Effector memory CD4-positive, alpha-beta T cell (primary cell): Measurements from ENCODE around the gene CACHD1.

Experiments used
- DNase-seq, 3 donors: peaks; one replicate each; pipeline ENCODE4 v3.0.0-alpha.2; 2020
- H3K27ac ChIP-seq: 2 replicates; pipeline ENCODE4 v1.7.0; 2013; ENCODE audit warnings: mild to moderate bottlenecking, low read length, moderate library complexity; ENCODE audit not compliant: insufficient read depth, poor library complexity, severe bottlenecking
- H3K27me3 ChIP-seq: replicated peaks from 2 replicates; pipeline ENCODE4 v1.7.0; 2013; ENCODE audit warnings: mild to moderate bottlenecking, low read length; ENCODE audit not compliant: insufficient read depth, control insufficient read depth, poor library complexity, severe bottlenecking
- H3K36me3 ChIP-seq: 2 replicates; pipeline ENCODE4 v1.7.0; 2013; ENCODE audit warnings: mild to moderate bottlenecking, low read length, moderate library complexity; ENCODE audit not compliant: control insufficient read depth, insufficient read depth
- H3K4me1 ChIP-seq: 2 replicates; pipeline ENCODE4 v1.7.0; 2013; ENCODE audit warnings: low read length, mild to moderate bottlenecking; ENCODE audit not compliant: control insufficient read depth, insufficient read depth, poor library complexity, severe bottlenecking
- H3K4me3 ChIP-seq: 2 replicates; pipeline ENCODE4 v1.7.0; 2013; ENCODE audit warnings: low read length, low read depth, mild to moderate bottlenecking; ENCODE audit not compliant: insufficient read depth, poor library complexity, severe bottlenecking
- H3K9me3 ChIP-seq: 2 replicates; pipeline ENCODE4 v1.7.0; 2013; ENCODE audit warnings: mild to moderate bottlenecking, low read length, moderate library complexity; ENCODE audit not compliant: control insufficient read depth

CACHD1 gene

GRCh38 chr1:64655861-64656260, 185.9 kb downstream of the CACHD1 start:
- no peak for DNase-seq
- no peak overlapping the region for H3K27ac ChIP-seq
- no peaks in the 10 kb centered on the region for H3K36me3 ChIP-seq
- no peaks in the 10 kb centered on the region for H3K27me3 ChIP-seq
- no peaks in the 10 kb centered on the region for H3K9me3 ChIP-seq
- no peak overlapping the region for H3K4me3 ChIP-seq
- no peaks in the 10 kb centered on the region for H3K4me1 ChIP-seq

GRCh38 chr1:64659478-64660138, 189.7 kb downstream of the CACHD1 start:
- Histone ChIP-seq H3K36me3 (no peaks in the 10 kb centered on the region), H3K4me3 (no peak overlapping the region), H3K9me3 (no peaks in the 10 kb centered on the region), H3K27me3 (no peaks in the 10 kb centered on the region), H3K27ac (no peak overlapping the region), H3K4me1 (no peaks in the 10 kb centered on the region)
- no peak for DNase-seq

GRCh38 chr1:64663668-64664067, 193.7 kb downstream of the CACHD1 start:
- no peaks in the 10 kb centered on the region for H3K4me1 ChIP-seq
- no peak overlapping the region for H3K27ac ChIP-seq
- no peak overlapping the region for H3K4me3 ChIP-seq
- no peaks in the 10 kb centered on the region for H3K9me3 ChIP-seq
- no peak for DNase-seq
- no peaks in the 10 kb centered on the region for H3K27me3 ChIP-seq
- H3K36me3 ChIP-seq: no peaks in the 10 kb centered on the region

DNA sequence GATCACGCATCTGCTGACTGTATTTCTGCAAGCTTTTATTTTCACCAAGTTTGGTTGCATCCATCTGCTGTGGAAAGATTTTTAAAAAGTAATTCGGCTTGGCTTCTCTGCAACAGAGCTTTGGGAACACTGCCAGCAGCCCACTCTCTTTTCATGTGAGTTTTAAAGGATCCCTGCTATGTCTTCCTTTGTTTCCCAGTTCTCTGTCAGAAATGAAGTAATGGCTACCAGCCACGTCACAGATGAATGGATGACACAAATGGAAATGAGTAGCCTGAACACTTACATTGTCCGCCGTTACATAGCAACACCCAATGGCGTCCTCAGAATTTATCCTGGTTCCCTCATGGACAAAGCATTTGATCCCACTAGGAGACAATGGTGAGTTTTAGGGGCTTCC, 194.4 kb downstream of the CACHD1 start:
- Histone ChIP-seq H3K4me1 (no peaks in the 10 kb centered on the region), H3K4me3 (no peak overlapping the region), H3K36me3 (no peaks in the 10 kb centered on the region), H3K27ac (no peak overlapping the region), H3K9me3 (no peaks in the 10 kb centered on the region), H3K27me3 (no peaks in the 10 kb centered on the region)
- no peak for DNase-seq

DNA sequence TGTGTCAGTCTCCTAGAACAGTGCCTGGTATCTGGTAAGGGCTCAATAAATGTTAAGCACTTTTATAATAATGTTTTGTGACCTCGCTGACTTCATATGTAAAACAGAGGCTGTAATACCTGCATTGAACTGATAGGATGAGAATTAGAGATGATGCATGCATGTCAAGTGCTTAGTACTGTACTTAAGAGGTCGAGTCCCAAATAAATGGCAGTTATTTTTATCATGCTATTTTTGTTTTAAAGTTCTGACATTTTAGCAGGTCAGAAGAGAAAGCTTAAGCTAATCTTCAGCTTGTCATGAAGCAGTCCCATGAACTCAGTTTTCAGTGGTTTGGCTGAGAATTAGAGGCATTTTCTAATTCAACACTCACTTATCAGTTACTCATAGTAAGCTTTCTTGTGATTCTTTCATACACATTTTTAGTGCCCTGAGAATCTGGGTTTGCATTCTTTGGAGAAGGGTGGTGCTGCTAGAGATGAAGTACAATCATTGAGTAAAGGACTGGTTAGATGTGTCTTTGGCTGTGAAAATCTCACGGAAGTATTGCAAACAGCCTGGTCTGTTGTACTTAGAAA, 199.3 kb downstream of the CACHD1 start:
- DNase-seq: no peak
- H3K27me3 ChIP-seq: no peaks in the 10 kb centered on the region
- no peak overlapping the region for H3K4me3 ChIP-seq
- H3K36me3 ChIP-seq: no peaks in the 10 kb centered on the region
- H3K4me1 ChIP-seq: no peaks in the 10 kb centered on the region
- H3K27ac ChIP-seq: no peak overlapping the region
- no peaks in the 10 kb centered on the region for H3K9me3 ChIP-seq

DNA sequence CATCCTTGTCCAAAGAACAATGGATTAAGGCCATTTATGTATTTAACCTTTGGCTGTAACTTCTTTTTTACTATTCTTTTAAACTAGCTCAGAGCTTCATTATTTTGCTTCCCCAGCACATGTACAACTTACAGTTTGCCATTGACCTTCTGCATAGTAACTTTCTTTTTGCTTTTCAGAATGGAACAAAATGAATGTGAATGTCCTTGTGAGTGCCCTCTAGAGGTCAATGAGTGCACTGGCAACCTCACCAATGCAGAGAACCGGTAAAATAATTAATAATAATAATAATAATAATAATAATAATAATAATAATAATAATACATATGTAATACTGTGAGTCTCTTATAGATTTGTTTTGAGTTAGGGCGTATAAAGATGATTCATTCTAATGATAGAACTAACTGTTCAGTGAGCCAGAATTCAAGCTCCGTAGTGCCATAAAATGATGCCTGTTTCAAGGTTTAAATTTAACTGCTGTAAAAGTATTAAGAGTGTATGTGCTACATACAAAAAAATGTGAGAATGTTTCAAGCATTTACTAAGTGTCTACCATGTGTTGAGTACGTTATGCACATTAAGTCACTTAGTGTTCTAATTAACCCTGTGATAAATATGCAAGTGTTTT, 205.9 kb downstream of the CACHD1 start:
- Histone ChIP-seq H3K36me3 (no peaks in the 10 kb centered on the region), H3K4me3 (no peak overlapping the region), H3K9me3 (no peaks in the 10 kb centered on the region), H3K4me1 (no peaks in the 10 kb centered on the region), H3K27me3 (no peaks in the 10 kb centered on the region), H3K27ac (no peak overlapping the region)
- no peak for DNase-seq

DNA sequence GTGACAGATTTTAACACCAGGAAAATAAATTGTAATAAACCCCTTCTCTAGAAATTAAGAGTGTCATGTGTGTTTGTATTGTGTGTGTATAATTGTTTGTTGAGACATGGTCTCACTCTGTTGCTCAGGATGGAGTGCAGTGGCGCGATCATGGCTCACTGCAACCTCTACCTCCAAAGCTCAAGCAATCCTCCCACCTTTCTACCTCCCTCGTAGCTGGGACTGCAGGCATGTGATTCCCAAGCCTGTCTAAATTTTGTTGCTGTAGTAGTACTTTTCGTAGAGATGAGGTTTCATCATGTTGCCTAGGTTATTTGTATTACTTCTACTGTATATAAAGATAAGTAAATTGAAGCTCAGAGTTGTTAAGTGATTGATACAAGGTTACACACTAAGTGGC, 206.5 kb downstream of the CACHD1 start:
- H3K27me3 ChIP-seq: no peaks in the 10 kb centered on the region
- no peak overlapping the region for H3K4me3 ChIP-seq
- no peaks in the 10 kb centered on the region for H3K36me3 ChIP-seq
- H3K27ac ChIP-seq: no peak overlapping the region
- DNase-seq: no peak
- H3K9me3 ChIP-seq: no peaks in the 10 kb centered on the region
- no peaks in the 10 kb centered on the region for H3K4me1 ChIP-seq

DNA sequence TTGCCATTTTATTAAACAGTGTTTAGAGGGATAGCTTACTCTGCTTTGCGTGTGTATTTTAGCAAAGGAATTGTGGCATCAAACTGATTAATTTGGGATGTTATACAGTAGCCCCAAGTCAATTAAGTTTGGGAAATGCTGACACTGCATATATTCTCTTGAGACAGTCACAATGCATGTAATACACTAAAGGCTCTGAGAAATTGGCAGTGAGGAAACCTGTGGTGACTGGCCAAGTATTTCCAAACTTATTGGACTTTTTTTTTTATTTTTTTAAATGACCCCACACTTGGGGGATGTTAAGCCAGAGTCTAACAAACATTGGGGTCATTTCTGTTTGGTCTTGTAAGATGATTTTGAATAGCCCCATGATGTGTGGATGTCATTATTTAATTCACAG, 207.6 kb downstream of the CACHD1 start:
- DNase-seq: no peak
- Histone ChIP-seq H3K4me1 (no peaks in the 10 kb centered on the region), H3K36me3 (no peaks in the 10 kb centered on the region), H3K4me3 (no peak overlapping the region), H3K27ac (no peak overlapping the region), H3K27me3 (no peaks in the 10 kb centered on the region), H3K9me3 (no peaks in the 10 kb centered on the region)

- Histone ChIP-seq H3K9me3 (no peaks in the 10 kb centered on the region), H3K36me3 (no peaks in the 10 kb centered on the region), H3K27ac (no peak overlapping the region), H3K4me3 (no peak overlapping the region), H3K4me1 (no peaks in the 10 kb centered on the region), H3K27me3 (no peaks in the 10 kb centered on the region)
- DNase-seq: no peak
Observed at GRCh38 chr1:64678366-64678765, 208.4 kb downstream of the CACHD1 start.

DNA sequence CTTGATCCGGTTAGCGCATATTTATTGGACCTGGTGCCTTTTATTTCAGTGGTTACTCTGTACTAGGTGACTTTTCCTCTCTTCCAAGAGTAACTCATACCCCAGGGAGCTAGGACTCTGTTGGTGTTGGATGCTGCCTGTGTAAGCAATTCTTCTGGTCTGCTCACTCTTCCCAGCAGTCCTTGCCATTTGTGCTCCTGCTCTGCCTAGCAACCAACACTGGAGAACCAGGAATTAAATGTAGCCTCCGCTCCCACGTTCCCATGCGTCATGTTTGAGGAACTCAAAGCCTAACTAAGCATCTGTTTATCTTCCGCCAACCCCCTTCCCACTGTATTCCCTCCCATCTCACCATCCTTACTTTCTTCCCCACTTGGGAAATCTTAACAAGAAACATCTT, 209.2 kb downstream of the CACHD1 start:
- Histone ChIP-seq H3K27me3 (no peaks in the 10 kb centered on the region), H3K9me3 (no peaks in the 10 kb centered on the region), H3K4me1 (no peaks in the 10 kb centered on the region), H3K4me3 (no peak overlapping the region), H3K36me3 (no peaks in the 10 kb centered on the region), H3K27ac (no peak overlapping the region)
- no peak for DNase-seq
